Kidney (tissue), 14 donors: ENCODE measurements around the gene KCNQ2. TPM values are rescaled to one million over a fixed set of nuclear protein-coding genes. Genes with fewer than 3 reads are reported as not detected.

Source experiments
- DNase-seq, 5 donors: peaks; one replicate each; pipeline ENCODE4 v3.0.0-alpha.2; 2013 to 2020
- FAIRE-seq: peaks from 2 replicates; lab custom pipeline; 2012; peaks lifted over from hg19 to GRCh38; lab: Jason Lieb, UNC
- H3K27ac ChIP-seq, 2 donors: one replicate each; pipeline ENCODE4 v1.7.0; 2013; ENCODE audit warnings: low read depth in 2 of 2, low read length in 2 of 2, inconsistent platforms in 1 of 2
- H3K27me3 ChIP-seq: one replicate; pipeline ENCODE4 v1.7.1; 2013; ENCODE audit warnings: low read length, inconsistent platforms; ENCODE audit not compliant: control insufficient read depth, insufficient read depth
- H3K36me3 ChIP-seq, 3 donors: one replicate each; pipeline versions ENCODE4 v1.7.0 to v1.7.1; 2013; ENCODE audit warnings: low read length in 3 of 3, control low read depth in 1 of 3, inconsistent platforms in 1 of 3; ENCODE audit not compliant: insufficient read depth in 3 of 3, control insufficient read depth in 2 of 3
- H3K4me1 ChIP-seq, 3 donors: one replicate each; pipeline versions ENCODE4 v1.7.0 to v1.7.1; 2013; ENCODE audit warnings: low read length in 3 of 3, inconsistent platforms in 1 of 3, low read depth in 1 of 3; ENCODE audit not compliant: control insufficient read depth in 2 of 3, insufficient read depth in 2 of 3
- H3K4me3 ChIP-seq, 3 donors: one replicate each; pipeline versions ENCODE4 v1.7.0 to v1.8.1; 2013; ENCODE audit warnings: low read length in 3 of 3, control low read depth in 1 of 3, inconsistent platforms in 1 of 3
- H3K9ac ChIP-seq, 3 donors: one replicate each; pipeline versions ENCODE4 v1.7.0 to v1.7.1; 2013; ENCODE audit warnings: low read length in 3 of 3, control low read depth in 1 of 3, inconsistent platforms in 1 of 3
- H3K9me3 ChIP-seq, 3 donors: one replicate each; pipeline versions ENCODE4 v1.7.0 to v1.7.1; 2013; ENCODE audit warnings: low read length in 3 of 3, control low read depth in 1 of 3, inconsistent platforms in 1 of 3; ENCODE audit not compliant: control insufficient read depth in 2 of 3, insufficient read depth in 1 of 3
- CTCF ChIP-seq: IDR thresholded peaks from 3 replicates; pipeline ENCODE4 v1.5.1; 2012; ENCODE audit warnings: mild to moderate bottlenecking, moderate library complexity, borderline replicate concordance; ENCODE audit not compliant: insufficient read depth; ENCODE audit errors: extremely low read depth
- intact Hi-C: fragments of 100-400 bp; cut with DNase I; formaldehyde crosslinking; loops from one replicate; pipeline ENCODE4 v1.11.1; 2022
- polyA plus RNA-seq: library from polyadenylated mRNA; stranded (reverse); fragments of 350-450 nt; fragmentation: Illumina TruSeq; extraction: RNeasy Lipid Tissue Mini Kit (QIAGEN cat#74804); gene quantifications from one replicate; pipeline ENCODE4 v1.2.3, GENCODE V29; 2014; ENCODE audit warnings: low read depth, low replicate concordance; ENCODE audit not compliant: insufficient read depth
- total RNA-seq: library from RNA; stranded (reverse); fragmentation: NEBNext Ultra II Directional; extraction: Animal tissue kit (Norgen Biotek cat#: 25700); gene quantifications from one replicate; pipeline ENCODE4 v1.2.1, GENCODE V29; 2021
- donor health status: control.
- donor health status: control.
- donor health status: control.
- donor health status: control.
- donor health status: control.
- donor health status: DM: yes; HTN: yes; CAD: no.
- donor health status: Normal renal cell carcinoma (clear cell type).

KCNQ2 gene
- total and polyA plus RNA-seq, 2 donors from 2014 or later = 2.2 TPM; not detected in 1

GRCh38 chr20:63394069-63394919 lies 78.2 kb downstream of the KCNQ2 start:
- TF ChIP-seq CTCF = no peak
- H3K9ac ChIP-seq = no peak overlapping the region
- no peak overlapping the region for H3K4me3 ChIP-seq
- H3K4me1 ChIP-seq = peaks cover 0 to 5% (median 0%) of the 10 kb centered on the region in 3 donors
- no peak overlapping the region for H3K27ac ChIP-seq
- FAIRE-seq (no peak), DNase-seq (peak in 4 of 5 donors; percentile 85 to 96 (median 90))
- H3K27me3 ChIP-seq = no peaks in the 10 kb centered on the region
- H3K36me3 ChIP-seq = no peaks in the 10 kb centered on the region
- intact Hi-C loops = no loop called here
- H3K9me3 ChIP-seq = peaks cover 0 to 2% (median 0%) of the 10 kb centered on the region in 3 donors

- peaks cover 0 to 5% (median 0%) of the 10 kb centered on the region in 3 donors for H3K4me1 ChIP-seq
- H3K9me3 ChIP-seq = peaks cover 0 to 2% (median 0%) of the 10 kb centered on the region in 3 donors
- H3K36me3 ChIP-seq = no peaks in the 10 kb centered on the region
- H3K27ac ChIP-seq = no peak overlapping the region
- no peak overlapping the region for H3K4me3 ChIP-seq
- TF ChIP-seq CTCF = no peak
- no peak for DNase-seq
- H3K27me3 ChIP-seq = no peaks in the 10 kb centered on the region
- no peak for FAIRE-seq
- intact Hi-C loops = no loop called here
- no peak overlapping the region for H3K9ac ChIP-seq
Observed at GRCh38 chr20:63393566-63393965, 78.9 kb downstream of the KCNQ2 start.

- no peak overlapping the region for H3K4me3 ChIP-seq
- H3K9ac ChIP-seq = no peak overlapping the region
- no peaks in the 10 kb centered on the region for H3K36me3 ChIP-seq
- H3K4me1 ChIP-seq = peaks cover 0 to 5% (median 0%) of the 10 kb centered on the region in 3 donors
- H3K9me3 ChIP-seq = peaks cover 0 to 2% (median 0%) of the 10 kb centered on the region in 3 donors
- H3K27ac ChIP-seq = no peak overlapping the region
- intact Hi-C loops = no loop called here
- DNase-seq (no peak), FAIRE-seq (no peak)
- no peak for TF ChIP-seq CTCF
- H3K27me3 ChIP-seq = no peaks in the 10 kb centered on the region
Observed at GRCh38 chr20:63392465-63393365, 79.7 kb downstream of the KCNQ2 start.
